Coronary artery (tissue), 2 donors: ENCODE data around the gene APBB2.

ENCODE experiments used
- DNase-seq: peaks from one replicate; pipeline ENCODE4 v3.0.0-alpha.2; 2017; ENCODE audit warnings: low spot score
- H3K27ac ChIP-seq, 2 donors: fragments of 200-600 bp; sonication (generic); one replicate each; pipeline ENCODE4 v1.5.1; 2016 to 2019
- H3K4me3 ChIP-seq: fragments of 200-600 bp; sonication (generic); 2 replicates; pipeline ENCODE4 v1.5.1; 2016; ENCODE audit warnings: mild to moderate bottlenecking, moderate library complexity
- CTCF ChIP-seq: fragments of 200-600 bp; sonication (generic); IDR thresholded peaks from one replicate; pipeline ENCODE4 v1.5.1; 2019; ENCODE audit warnings: antibody characterized with exemption

APBB2 gene

GRCh38 chr4:40915318-40916217 lies 298.8 kb downstream of the APBB2 start:
- TF ChIP-seq CTCF, result no peak
- peak overlapping the region; percentile 65 to 82 for H3K27ac ChIP-seq
- no peak for DNase-seq
- H3K4me3 ChIP-seq, result no peak overlapping the region

DNA sequence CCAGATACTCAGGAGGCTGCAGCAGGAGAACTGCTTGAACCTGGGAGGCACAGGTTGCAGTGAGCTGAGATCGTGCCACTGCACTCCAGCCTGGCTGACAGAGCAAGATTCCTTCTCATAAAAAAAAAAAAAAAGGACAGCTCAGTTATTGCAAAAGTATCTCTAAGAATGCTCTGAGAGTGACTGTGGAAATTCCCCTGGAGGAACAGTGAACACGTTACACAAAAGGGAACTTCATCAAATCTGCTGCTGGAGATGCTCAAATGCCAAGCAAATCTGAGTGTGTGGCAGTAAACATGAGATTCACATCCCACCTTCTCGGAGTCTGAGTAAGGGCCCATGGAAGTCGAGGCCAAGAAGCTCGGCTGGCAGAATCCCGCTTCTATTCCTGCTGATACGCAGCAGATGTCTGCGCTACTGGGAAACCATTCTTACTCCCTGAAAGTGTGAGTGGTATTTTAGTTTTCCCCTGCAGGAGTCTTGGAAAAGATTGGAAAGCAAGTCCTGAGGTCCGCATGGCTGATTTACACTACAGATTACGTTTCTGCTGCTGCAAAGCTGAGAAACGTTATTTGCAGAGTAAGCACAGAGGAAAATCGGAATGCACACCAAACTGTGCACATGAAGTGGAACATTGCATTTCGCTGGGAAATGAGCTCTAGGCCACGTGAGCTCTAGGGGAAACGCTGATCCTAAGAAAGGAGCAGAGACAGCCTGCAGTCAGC lies 301.7 kb downstream of the APBB2 start:
- DNase-seq, result no peak
- Histone ChIP-seq H3K27ac (peak overlapping the region in 1 of 2 donors; percentile 29), H3K4me3 (no peak overlapping the region)
- TF ChIP-seq CTCF, result no peak

GRCh38 chr4:40910706-40911105 lies 303.6 kb downstream of the APBB2 start:
- no peak for DNase-seq
- H3K27ac ChIP-seq, result peak overlapping the region; percentile 17 to 80
- H3K4me3 ChIP-seq, result no peak overlapping the region
- no peak for TF ChIP-seq CTCF

DNA sequence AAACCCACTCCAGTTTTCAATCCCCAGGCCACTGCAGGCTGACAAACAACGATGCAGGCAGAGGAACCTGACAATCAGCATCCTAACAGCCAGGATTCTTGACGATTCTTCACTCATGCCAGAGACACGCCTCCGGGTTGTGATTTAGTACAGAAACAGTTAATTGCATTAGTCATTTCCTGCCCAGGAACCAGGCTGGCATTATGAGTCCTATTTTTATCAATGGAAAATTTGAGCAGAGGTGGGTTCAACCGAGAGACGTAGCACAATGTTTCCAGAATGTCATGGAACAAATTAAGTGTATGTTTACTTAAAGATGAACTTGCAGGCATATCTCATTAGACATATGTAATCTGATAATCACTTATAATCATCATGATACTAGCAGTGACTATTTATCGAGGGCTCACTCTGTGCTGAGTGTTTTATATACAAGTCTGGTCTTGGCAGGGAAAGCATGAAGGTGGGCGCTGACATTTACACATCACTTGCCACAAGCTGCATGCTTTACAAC lies 304.9 kb downstream of the APBB2 start:
- Histone ChIP-seq H3K4me3 (no peak overlapping the region), H3K27ac (peak overlapping the region; percentile 59 to 88)
- no peak for TF ChIP-seq CTCF

GRCh38 chr4:40908702-40909362 lies 305.5 kb downstream of the APBB2 start:
- Histone ChIP-seq H3K4me3 (no peak overlapping the region), H3K27ac (peak overlapping the region; percentile 59 to 88)
- peak; percentile 90 for TF ChIP-seq CTCF
- DNase-seq, result peak; percentile 84

More for the DNA sequence above, 304.9 kb downstream of the APBB2 start:
- no peak for DNase-seq

GRCh38 chr4:40908297-40908696 lies 306.0 kb downstream of the APBB2 start:
- TF ChIP-seq CTCF, result no peak

More at GRCh38 chr4:40908297-40908696, 306.0 kb downstream of the APBB2 start:
- H3K27ac ChIP-seq, result peak overlapping the region; percentile 59 to 88
- H3K4me3 ChIP-seq, result no peak overlapping the region
- DNase-seq, result no peak
